Activated T-cell treated with anti-CD3 and anti-CD28 coated beads, Interleukin-2, amount 50 U/mL, for 24 hours (primary cell): Measurements from ENCODE around the gene ADNP2.

Experiments used
- DNase-seq: peaks from one replicate; pipeline ENCODE4 v3.0.0-alpha.2; 2020
- H3K27ac Mint-ChIP-seq: 2 replicates; pipeline ENCODE4 v1.8.0; 2020; ENCODE audit warnings: mild to moderate bottlenecking, mixed read lengths
- H3K27me3 Mint-ChIP-seq: 2 replicates; pipeline ENCODE4 v1.8.0; 2020; ENCODE audit warnings: mixed read lengths
- H3K36me3 Mint-ChIP-seq: 2 replicates; pipeline ENCODE4 v1.8.0; 2020; ENCODE audit warnings: low read depth, mixed read lengths
- H3K4me1 Mint-ChIP-seq: 2 replicates; pipeline ENCODE4 v1.8.0; 2020; ENCODE audit warnings: low read depth, mixed read lengths
- H3K4me3 Mint-ChIP-seq: 2 replicates; pipeline ENCODE4 v1.8.0; 2020; ENCODE audit warnings: mild to moderate bottlenecking, moderate library complexity, mixed read lengths
- H3K9me3 Mint-ChIP-seq: 2 replicates; pipeline ENCODE4 v1.8.0; 2020; ENCODE audit warnings: mixed read lengths

ADNP2 gene

GRCh38 chr18:80167931-80168330 is 58.9 kb downstream of the ADNP2 start:
- Mint-ChIP-seq H3K4me1 (peaks cover 7% of the 10 kb centered on the region), H3K27ac (no peak overlapping the region), H3K9me3 (peaks cover 11% of the 10 kb centered on the region), H3K4me3 (no peak overlapping the region), H3K36me3 (no peaks in the 10 kb centered on the region), H3K27me3 (peaks cover 55% of the 10 kb centered on the region)
- no peak for DNase-seq

DNA sequence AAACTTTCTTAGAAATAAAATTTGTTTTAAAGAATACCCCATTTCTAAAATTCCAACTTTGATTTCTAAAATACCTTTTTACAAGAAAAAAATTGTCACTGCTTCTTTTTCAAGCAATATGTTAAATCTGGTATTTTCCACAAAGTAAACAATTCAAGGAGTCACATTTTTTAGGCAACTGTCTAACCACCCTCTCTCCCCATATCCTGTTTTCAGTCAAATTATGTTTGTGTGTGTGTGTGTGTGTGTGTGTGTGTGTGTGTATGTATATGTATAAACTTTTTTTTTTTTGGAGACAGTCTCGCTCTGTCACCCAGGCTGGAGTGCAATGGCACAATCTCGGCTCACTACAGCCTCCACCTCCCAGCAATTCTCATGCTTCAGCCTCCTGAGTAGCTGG is 59.3 kb downstream of the ADNP2 start:
- Mint-ChIP-seq H3K27me3 (peaks cover 55% of the 10 kb centered on the region), H3K4me1 (peaks cover 7% of the 10 kb centered on the region), H3K4me3 (no peak overlapping the region), H3K36me3 (no peaks in the 10 kb centered on the region), H3K9me3 (peaks cover 11% of the 10 kb centered on the region), H3K27ac (no peak overlapping the region)
- DNase-seq: no peak

GRCh38 chr18:80168982-80169381 is 59.9 kb downstream of the ADNP2 start:
- DNase-seq: no peak
- H3K4me3 Mint-ChIP-seq: no peak overlapping the region
- H3K27me3 Mint-ChIP-seq: peaks cover 54% of the 10 kb centered on the region
- H3K27ac Mint-ChIP-seq: no peak overlapping the region
- peaks cover 7% of the 10 kb centered on the region for H3K4me1 Mint-ChIP-seq
- H3K36me3 Mint-ChIP-seq: no peaks in the 10 kb centered on the region
- peaks cover 11% of the 10 kb centered on the region for H3K9me3 Mint-ChIP-seq

DNA sequence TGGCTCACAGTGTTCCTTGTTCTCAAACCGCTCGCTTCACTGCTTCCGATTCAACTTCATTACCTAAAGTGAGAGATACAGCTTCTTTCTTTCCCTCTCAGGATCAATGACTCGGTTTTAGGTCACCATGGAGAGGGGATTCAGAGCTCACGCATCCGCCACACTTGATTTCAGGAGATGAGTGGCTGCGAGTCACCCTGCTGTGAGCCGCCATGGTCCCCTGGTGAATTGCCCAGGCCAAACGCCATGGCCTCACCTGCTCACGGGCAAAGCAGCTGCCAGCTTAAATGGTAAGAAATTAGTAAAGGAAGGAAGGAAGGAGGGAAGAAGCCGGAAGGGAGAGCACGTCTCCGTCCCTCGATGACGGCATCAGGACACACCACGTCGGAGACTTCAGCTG is 60.5 kb downstream of the ADNP2 start:
- Mint-ChIP-seq H3K4me3 (no peak overlapping the region), H3K9me3 (peaks cover 6% of the 10 kb centered on the region), H3K36me3 (no peaks in the 10 kb centered on the region), H3K27me3 (peaks cover 55% of the 10 kb centered on the region), H3K27ac (no peak overlapping the region), H3K4me1 (peaks cover 7% of the 10 kb centered on the region)
- no peak for DNase-seq

DNA sequence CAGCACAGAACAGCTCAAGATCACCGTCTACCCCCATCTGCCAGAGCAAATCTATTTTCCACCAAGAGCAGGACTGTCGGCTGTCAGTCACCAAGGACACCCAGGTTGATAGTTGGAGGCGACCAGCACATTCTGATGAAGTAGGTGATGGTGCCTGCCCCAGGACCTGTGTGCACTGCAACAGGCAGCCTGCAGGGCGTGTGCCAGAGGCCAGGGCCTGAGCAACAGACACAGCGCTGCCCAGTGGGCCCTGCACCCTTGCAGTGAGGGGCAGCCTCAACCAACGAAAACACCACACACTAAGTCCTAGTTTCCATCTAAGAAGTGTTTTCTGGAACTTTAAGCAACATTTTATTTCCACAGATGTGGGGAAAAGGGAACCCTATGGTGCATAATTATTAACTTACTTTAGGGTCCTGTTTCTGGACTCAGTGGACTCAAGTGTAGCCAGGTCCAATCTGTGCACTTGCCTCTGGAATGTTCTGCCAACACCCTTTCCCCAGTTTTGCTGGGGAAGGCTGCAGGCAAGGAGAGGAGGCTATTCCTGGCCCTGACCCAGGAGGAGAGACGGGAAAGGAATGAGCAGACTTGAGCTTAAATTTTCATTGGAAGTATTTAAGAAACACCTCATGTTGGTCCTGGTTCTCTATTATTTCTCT is 61.5 kb downstream of the ADNP2 start:
- H3K9me3 Mint-ChIP-seq: peaks cover 1% of the 10 kb centered on the region
- H3K27ac Mint-ChIP-seq: no peak overlapping the region
- peaks cover 61% of the 10 kb centered on the region for H3K27me3 Mint-ChIP-seq
- no peaks in the 10 kb centered on the region for H3K36me3 Mint-ChIP-seq
- no peak for DNase-seq
- H3K4me3 Mint-ChIP-seq: no peak overlapping the region
- H3K4me1 Mint-ChIP-seq: peaks cover 15% of the 10 kb centered on the region

DNA sequence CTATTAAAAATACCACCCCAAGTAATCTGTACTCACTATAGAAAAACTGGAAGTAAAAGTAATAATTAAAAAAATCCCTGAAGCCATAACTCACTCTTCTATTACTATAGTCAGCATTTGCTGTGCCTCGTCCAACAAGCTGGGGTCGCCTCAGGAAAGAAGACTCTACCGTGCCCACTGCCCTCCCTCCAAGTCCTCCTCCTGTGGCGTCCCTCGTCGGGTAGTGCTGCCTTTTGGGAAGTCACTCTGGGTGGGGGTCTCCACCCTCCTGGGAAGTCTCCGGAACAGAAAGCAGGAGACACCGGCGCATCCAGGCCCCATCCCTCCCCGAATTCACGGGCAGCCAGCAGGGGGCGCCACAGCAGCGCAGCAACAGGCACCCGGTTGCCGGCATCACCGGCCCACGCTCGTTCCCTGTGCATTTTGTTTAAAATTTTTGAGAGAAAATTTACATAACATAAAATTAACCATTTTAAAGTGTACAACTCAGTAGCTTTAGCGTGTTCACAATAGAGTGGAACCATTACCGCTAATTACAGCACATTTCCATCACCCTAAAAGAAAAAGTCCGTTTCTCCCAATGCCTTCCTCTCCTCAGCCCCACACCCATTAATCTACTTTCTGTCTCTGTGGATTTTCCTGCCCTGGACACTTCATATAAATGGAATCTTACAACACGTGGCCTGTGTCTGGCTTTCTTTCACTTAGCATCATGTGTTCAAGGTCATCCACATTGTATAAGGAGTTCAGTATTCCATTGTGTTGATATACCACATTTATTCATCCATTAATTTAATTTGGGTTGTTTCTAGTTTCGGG is 62.2 kb downstream of the ADNP2 start:
- Mint-ChIP-seq H3K9me3 (no peaks in the 10 kb centered on the region), H3K36me3 (no peaks in the 10 kb centered on the region), H3K4me1 (peaks cover 20% of the 10 kb centered on the region), H3K4me3 (no peak overlapping the region), H3K27me3 (peaks cover 69% of the 10 kb centered on the region), H3K27ac (no peak overlapping the region)
- peak; percentile 66 for DNase-seq

- Mint-ChIP-seq H3K4me3 (no peak overlapping the region), H3K4me1 (peaks cover 20% of the 10 kb centered on the region), H3K27me3 (peaks cover 68% of the 10 kb centered on the region), H3K36me3 (no peaks in the 10 kb centered on the region), H3K9me3 (no peaks in the 10 kb centered on the region), H3K27ac (no peak overlapping the region)
- no peak for DNase-seq
These were observed 63.0 kb downstream of the ADNP2 start for GRCh38 chr18:80172056-80172455.

DNA sequence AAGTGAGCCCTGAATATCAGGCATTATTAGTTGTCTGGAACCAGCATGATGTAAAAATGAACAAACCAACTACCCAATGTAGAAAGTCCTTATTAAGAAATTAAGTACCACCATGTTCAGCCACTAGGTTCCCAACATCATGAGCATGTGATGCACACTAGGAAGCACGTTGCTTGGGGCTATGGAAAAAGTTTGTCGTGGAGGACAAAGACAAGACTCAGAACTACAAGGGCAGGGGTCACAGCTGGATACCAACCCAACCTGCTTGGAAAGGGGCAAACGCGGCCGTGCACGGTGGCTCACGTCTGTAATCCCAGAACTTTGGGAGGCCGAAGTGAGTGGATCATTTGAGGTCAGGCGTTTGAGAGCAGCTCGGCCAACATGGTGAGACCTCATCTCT is 64.0 kb downstream of the ADNP2 start:
- Mint-ChIP-seq H3K4me3 (no peak overlapping the region), H3K4me1 (peaks cover 20% of the 10 kb centered on the region), H3K27me3 (peaks cover 73% of the 10 kb centered on the region), H3K9me3 (no peaks in the 10 kb centered on the region), H3K36me3 (no peaks in the 10 kb centered on the region), H3K27ac (no peak overlapping the region)
- no peak for DNase-seq

GRCh38 chr18:80175451-80176204 is 66.6 kb downstream of the ADNP2 start:
- DNase-seq: peak; percentile 50
- Mint-ChIP-seq H3K27ac (peak overlapping the region; percentile 31), H3K36me3 (no peaks in the 10 kb centered on the region), H3K4me3 (no peak overlapping the region), H3K9me3 (no peaks in the 10 kb centered on the region), H3K27me3 (peaks cover 63% of the 10 kb centered on the region), H3K4me1 (peaks cover 18% of the 10 kb centered on the region)

- DNase-seq: no peak
- peaks cover 58% of the 10 kb centered on the region for H3K27me3 Mint-ChIP-seq
- H3K36me3 Mint-ChIP-seq: no peaks in the 10 kb centered on the region
- no peaks in the 10 kb centered on the region for H3K9me3 Mint-ChIP-seq
- no peak overlapping the region for H3K4me3 Mint-ChIP-seq
- no peak overlapping the region for H3K27ac Mint-ChIP-seq
- H3K4me1 Mint-ChIP-seq: peaks cover 15% of the 10 kb centered on the region
These were observed 67.4 kb downstream of the ADNP2 start for GRCh38 chr18:80176334-80177073.

- Mint-ChIP-seq H3K4me1 (peaks cover 12% of the 10 kb centered on the region), H3K36me3 (no peaks in the 10 kb centered on the region), H3K27me3 (peaks cover 53% of the 10 kb centered on the region), H3K4me3 (no peak overlapping the region), H3K27ac (no peak overlapping the region), H3K9me3 (no peaks in the 10 kb centered on the region)
- DNase-seq: no peak
These were observed 68.1 kb downstream of the ADNP2 start for GRCh38 chr18:80177128-80177527.

DNA sequence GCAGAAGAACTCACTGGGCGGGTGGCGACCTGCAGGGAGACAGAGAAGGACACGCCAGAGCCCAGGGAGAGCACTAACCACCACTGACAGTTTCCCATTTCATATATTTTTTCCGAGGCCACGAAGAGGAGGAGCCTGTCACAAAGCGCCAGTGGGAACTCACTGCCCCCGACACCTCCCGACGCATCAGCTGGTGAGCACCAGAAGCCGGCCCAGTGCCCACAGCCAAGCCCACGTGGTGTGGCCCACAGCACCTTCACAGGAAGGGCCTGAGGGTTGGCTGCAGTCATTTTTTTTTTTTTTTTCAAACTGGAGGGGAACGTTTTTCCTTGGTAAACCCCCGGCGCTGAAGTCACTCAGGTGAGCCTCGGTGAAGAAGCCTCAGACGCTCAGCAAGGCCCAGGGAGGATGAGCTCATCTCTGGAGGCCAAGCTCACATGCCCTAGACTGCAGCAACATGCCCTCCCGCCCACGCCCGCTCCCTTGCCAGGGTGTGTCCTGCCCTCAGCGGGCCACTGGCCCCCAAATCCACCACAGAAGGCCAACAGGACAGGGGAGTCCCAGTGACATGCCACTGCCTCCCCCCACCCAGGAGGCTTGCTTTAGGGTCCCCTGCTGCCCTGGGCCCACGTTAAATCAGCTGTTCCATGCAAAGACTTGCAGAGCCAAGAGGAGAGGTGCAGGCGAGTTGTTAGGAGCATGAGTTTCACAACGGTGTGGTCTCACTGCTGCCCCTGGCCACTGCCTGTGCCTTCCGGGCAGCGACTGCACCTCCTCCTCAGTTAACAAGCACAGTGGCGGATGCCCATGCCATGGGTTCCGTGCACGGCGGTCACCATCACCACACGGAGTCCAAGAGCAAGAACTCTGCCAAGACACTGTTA is 70.1 kb downstream of the ADNP2 start:
- Mint-ChIP-seq H3K27me3 (peaks cover 39% of the 10 kb centered on the region), H3K4me3 (no peak overlapping the region), H3K9me3 (no peaks in the 10 kb centered on the region), H3K36me3 (no peaks in the 10 kb centered on the region), H3K27ac (no peak overlapping the region), H3K4me1 (peaks cover 12% of the 10 kb centered on the region)
- no peak for DNase-seq

DNA sequence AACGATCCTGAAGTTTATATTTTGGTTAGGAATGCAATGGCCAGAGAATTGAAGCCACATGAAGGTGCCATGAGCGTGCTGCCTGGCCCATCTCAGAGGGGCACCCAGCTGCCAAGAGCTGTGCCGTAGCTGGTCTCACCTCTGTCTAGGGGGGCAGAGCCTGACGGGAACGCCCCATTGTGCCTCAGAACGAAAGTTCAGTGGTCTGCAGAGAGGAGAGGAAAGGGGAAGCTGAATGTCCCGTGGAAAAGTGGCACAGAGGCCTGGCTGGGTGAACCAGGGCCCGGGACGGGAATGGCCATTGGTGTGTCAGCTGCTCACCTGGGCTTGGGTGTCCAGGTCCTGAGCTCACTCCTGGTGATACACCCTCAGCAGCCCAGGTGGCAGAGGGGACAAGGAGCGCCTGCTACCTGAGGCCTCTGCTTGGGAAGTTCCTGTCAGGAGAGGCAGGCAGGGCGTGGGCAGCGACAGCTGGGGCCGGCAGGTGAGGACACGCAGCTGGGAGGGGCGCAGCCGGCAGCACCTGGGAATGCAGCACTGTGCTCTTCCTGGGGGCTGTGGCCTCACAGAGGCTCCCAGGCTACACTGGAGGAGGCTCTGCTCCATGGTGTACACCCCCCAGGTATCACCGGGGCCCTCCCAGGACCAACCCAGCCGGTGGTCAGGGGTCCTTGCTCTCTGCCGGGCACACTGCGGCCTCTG is 70.9 kb downstream of the ADNP2 start:
- H3K36me3 Mint-ChIP-seq: no peaks in the 10 kb centered on the region
- peaks cover 35% of the 10 kb centered on the region for H3K27me3 Mint-ChIP-seq
- no peak overlapping the region for H3K27ac Mint-ChIP-seq
- no peak for DNase-seq
- H3K9me3 Mint-ChIP-seq: no peaks in the 10 kb centered on the region
- H3K4me3 Mint-ChIP-seq: no peak overlapping the region
- H3K4me1 Mint-ChIP-seq: peaks cover 10% of the 10 kb centered on the region
